K562 (cell line): ENCODE measurements around the gene TAS2R4. TPM values are rescaled to one million over a fixed set of nuclear protein-coding genes. Genes with fewer than 3 reads are reported as not detected.

Source experiments
- ATAC-seq: fragments of 200-7000 bp; cut with Tn5 transposase; 3 replicates; pipeline ENCODE4 v1.9.1; 2020; ENCODE audit warnings: moderate library complexity
- BruUV-seq: library from RNA; stranded (reverse); fragments of 400-500 nt; replicated peaks from 2 replicates; lab custom pipeline; 2021; lab: Mats Ljungman, UMichigan
- CTCF ChIA-PET: fragments of 300-600 bp; formaldehyde crosslinking; extraction: SDS; loops from one replicate; lab custom pipeline; 2021; ENCODE audit warnings: low intra/inter-chr PET ratio; lab: Yijun Ruan, JAX
- POLR2A ChIA-PET: fragments of 300-600, 350-650 bp; sonication (Branson Sonifier 250); formaldehyde crosslinking; extraction: SDS; loops from one replicate; lab custom pipeline; 2021; ENCODE audit warnings: antibody characterized with exemption, inconsistent platforms; lab: Yijun Ruan, JAX
- DNase-seq, 4 experiments: peaks; one replicate each; pipeline versions ENCODE4 v3.0.0 to v3.0.0-alpha.2; 2011 to 2018; ENCODE audit warnings: low spot score in 3 of 4, mixed read lengths in 3 of 4; ENCODE audit errors: extremely low read depth in 1 of 4
- FAIRE-seq: peaks from 2 replicates; lab custom pipeline; 2011; peaks lifted over from hg19 to GRCh38; lab: Jason Lieb, UNC
- H2AFZ ChIP-seq: 2 replicates; pipeline ENCODE4 v1.6.0; 2011; ENCODE audit warnings: low read depth, low read length, control low read depth, inconsistent platforms
- H3K27ac ChIP-seq: fragments of 200-600 bp; 3 replicates; pipeline ENCODE4 v1.8.0; 2011; ENCODE audit warnings: low read depth, mild to moderate bottlenecking, control low read depth, inconsistent platforms, low read length, moderate library complexity, mixed read lengths; ENCODE audit errors: extremely low read depth
- H3K27me3 ChIP-seq, 2 experiments: fragments of 300-600 bp in 1 of 2; 2 replicates in 1 of 2; 3 replicates in 1 of 2; pipeline versions ENCODE4 v1.6.0 to v1.8.0; 2011; ENCODE audit warnings: inconsistent platforms in 2 of 2, low read length in 2 of 2, mild to moderate bottlenecking in 1 of 2, mixed read lengths in 1 of 2, moderate library complexity in 1 of 2; ENCODE audit not compliant: control insufficient read depth in 2 of 2, insufficient read depth in 2 of 2
- H3K36me3 ChIP-seq: fragments of 300-600 bp; 3 replicates; pipeline ENCODE4 v1.8.0; 2011; ENCODE audit warnings: mild to moderate bottlenecking, low read length, inconsistent platforms; ENCODE audit not compliant: control insufficient read depth, insufficient read depth
- H3K4me1 ChIP-seq, 2 experiments: fragments of 200-600 bp in 1 of 2; replicated peaks in 1 of 2; 2 replicates in 1 of 2; 3 replicates in 1 of 2; pipeline versions ENCODE4 v1.5.1 to v1.8.0; 2011; ENCODE audit warnings: inconsistent platforms in 2 of 2, low read length in 2 of 2, mild to moderate bottlenecking in 1 of 2, mixed read lengths in 1 of 2, moderate library complexity in 1 of 2; ENCODE audit not compliant: control insufficient read depth in 2 of 2, insufficient read depth in 2 of 2
- H3K4me2 ChIP-seq: 2 replicates; pipeline ENCODE4 v1.6.1; 2011; ENCODE audit warnings: low read length, control low read depth, inconsistent platforms, mixed read lengths; ENCODE audit not compliant: insufficient read depth
- H3K4me3 ChIP-seq: fragments of 200-600 bp; sonication (generic), shearing (Covaris generic); 2 replicates; pipeline ENCODE4 v1.5.1; 2016; ENCODE audit warnings: control low read depth, inconsistent platforms
- H3K79me2 ChIP-seq: fragments of 200-600 bp; 3 replicates; pipeline ENCODE4 v1.8.0; 2011; ENCODE audit warnings: low read length, inconsistent platforms; ENCODE audit not compliant: control insufficient read depth, insufficient read depth
- H3K9ac ChIP-seq, 2 experiments: 2 replicates each; pipeline versions ENCODE4 v1.6.0 to v1.6.1; 2011; ENCODE audit warnings: low read depth in 2 of 2, low read length in 2 of 2, control low read depth in 1 of 2, inconsistent platforms in 1 of 2, mild to moderate bottlenecking in 1 of 2, mixed read lengths in 1 of 2; ENCODE audit not compliant: insufficient read depth in 1 of 2
- H3K9me1 ChIP-seq: one replicate; pipeline ENCODE4 v1.6.0; 2011; ENCODE audit warnings: inconsistent platforms, mild to moderate bottlenecking, low read length, moderate library complexity; ENCODE audit not compliant: control insufficient read depth, insufficient read depth
- H3K9me3 ChIP-seq: replicated peaks from 2 replicates; pipeline ENCODE4 v1.5.1; 2011; ENCODE audit warnings: low read depth, low read length, inconsistent platforms; ENCODE audit not compliant: control insufficient read depth, insufficient read depth
- H4K20me1 ChIP-seq: replicated peaks from 2 replicates; pipeline ENCODE4 v1.6.1; 2011; ENCODE audit warnings: low read length, inconsistent platforms, mixed read lengths; ENCODE audit not compliant: control insufficient read depth, insufficient read depth
- KDM4B ChIP-seq, 2 experiments: fragments of 450-650 bp in 1 of 2; sonication (generic) in 1 of 2; IDR thresholded peaks; 2 replicates each; pipeline ENCODE4 v1.6.1; 2016 to 2017; ENCODE audit warnings: borderline replicate concordance in 2 of 2, antibody characterized with exemption in 1 of 2, low read depth in 1 of 2, mild to moderate bottlenecking in 1 of 2
- NCOR1 ChIP-seq: fragments of 450-650 bp; IDR thresholded peaks from 2 replicates; pipeline ENCODE4 v1.6.1; 2016; ENCODE audit warnings: mild to moderate bottlenecking, moderate library complexity
- SRSF3 ChIP-seq: fragments of 200-400 bp; formaldehyde crosslinking; IDR thresholded peaks from 2 replicates; pipeline ENCODE4 v1.6.1; 2016; ENCODE audit warnings: mild to moderate bottlenecking, low read length, moderate library complexity; ENCODE audit not compliant: insufficient read depth
- ZNF121 ChIP-seq: sonication (generic); formaldehyde crosslinking; conservative IDR thresholded peaks from 2 replicates; pipeline ENCODE4 v1.8.0; 2022; ENCODE audit warnings: missing genetic modification reagents
- ZNF212 ChIP-seq: fragments of 450-650 bp; formaldehyde crosslinking; IDR thresholded peaks from 2 replicates; pipeline ENCODE4 v1.4.0; 2020; ENCODE audit warnings: mild to moderate bottlenecking
- WGBS: fragments of 100-300 bp; shearing (Covaris generic); methylation state at CpG from one replicate; pipeline ENCODE4 v1.1.6; 2016; ENCODE audit warnings: low coverage, mixed read lengths; ENCODE audit not compliant: insufficient coverage; ENCODE audit errors: missing lambda C conversion rate; 5-methylcytosine and 5-hydroxymethylcytosine counted together
- in situ Hi-C: fragments of 300-500 bp; cut with MboI; formaldehyde crosslinking; loops from 4 replicates; pipeline ENCODE4 v1.15.0; 2018; ENCODE audit warnings: inconsistent platforms, mixed read lengths
- intact Hi-C: fragments of 100-400 bp; cut with micrococcal nuclease; formaldehyde crosslinking; loops from 2 replicates; pipeline ENCODE4 v1.14.2; 2022
- polyA plus RNA-seq, 8 experiments: library from polyadenylated mRNA; depleted of rRNA in 4 of 8; stranded (reverse) in 5 of 8; unstranded in 3 of 8; fragments of >200 nt; fragmentation: Nextera tagmentation in 2 of 8; fragmentation: Illumina TruSeq in 1 of 8; extraction: Ambion mirVana in 2 of 8; extraction: Trizol in 1 of 8; gene quantifications; 2 replicates each; pipeline versions ENCODE4 v1.2.1 to v1.2.3, GENCODE V29; 2011 to 2014; ENCODE audit warnings: inconsistent platforms in 1 of 8, missing spikeins in 1 of 8
- total RNA-seq, 7 experiments: library from RNA; depleted of rRNA in 6 of 7; stranded (reverse); fragments of >200 nt in 6 of 7; fragmentation: Illumina TruSeq in 2 of 7; extraction: Trizol in 2 of 7; gene quantifications; 2 replicates each; pipeline versions ENCODE4 v1.2.1 to v1.2.3, GENCODE V29; 2011 to 2021; ENCODE audit warnings: low replicate concordance in 1 of 7
- TF ChIP-seq, protein P1 (sequence below): sonication (generic); IDR thresholded peaks from 2 replicates; pipeline ENCODE4 v1.6.1; 2016
- TF ChIP-seq, protein P2 (sequence below), 3 experiments: fragments of 200-800 bp in 1 of 3; fragments of 250-450 bp in 1 of 3; fragments of 450-650 bp in 1 of 3; sonication (Bioruptor Pico) in 1 of 3; sonication (Bioruptor generic) in 1 of 3; formaldehyde crosslinking in 1 of 3; IDR thresholded peaks; 2 replicates each; pipeline versions ENCODE4 v1.6.1 to v1.8.0; 2016 to 2022; ENCODE audit warnings: mild to moderate bottlenecking in 2 of 3, missing genetic modification characterization in 2 of 3, missing compliant biosample characterization in 1 of 3, moderate library complexity in 1 of 3

The TAS2R4 gene
- total and polyA plus RNA-seq, 9 of the 15 experiments (the other 6 are each of a cell fraction or from before 2014, with no cell fraction given) = 0.04 to 2.1 (median 0.68) TPM

DNA sequence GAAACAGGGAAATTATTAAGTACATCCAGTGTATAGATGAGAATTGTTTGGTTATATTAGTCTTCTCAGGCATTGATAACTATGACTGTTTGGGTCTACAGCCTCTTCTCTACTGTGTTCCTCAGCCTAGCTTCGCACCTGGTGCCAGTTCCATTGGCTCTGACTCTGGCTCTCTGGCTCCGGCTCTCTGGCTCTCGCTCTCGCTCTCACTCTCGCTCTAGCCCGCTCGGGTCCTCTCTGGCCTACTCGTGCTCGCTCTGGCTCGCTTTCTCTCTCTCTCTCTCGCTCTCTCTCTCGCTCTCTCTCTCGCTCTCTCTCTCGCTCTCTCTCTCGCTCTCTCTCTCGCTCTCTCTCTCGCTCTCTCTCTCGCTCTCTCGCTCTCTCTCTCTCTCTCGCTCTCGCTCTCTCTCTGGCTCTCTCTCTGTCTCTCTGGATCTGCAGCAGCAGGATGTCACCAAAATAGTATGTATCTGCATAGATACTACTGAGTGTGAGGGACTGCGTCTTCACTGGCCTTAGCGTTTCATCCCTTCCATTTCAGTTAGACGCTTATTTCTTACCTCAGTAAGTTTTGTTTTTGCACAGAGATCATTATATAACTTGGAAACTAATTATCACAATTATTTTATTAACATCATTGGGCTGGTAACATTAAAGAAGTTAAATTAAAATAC is 44.9 kb upstream of the TAS2R4 start:
- Histone ChIP-seq H3K4me1 (no peaks in the 10 kb centered on the region), H3K79me2 (no peaks in the 10 kb centered on the region), H3K27me3 (peaks cover 12 to 15% of the 10 kb centered on the region in 2 experiments; a peak in 3 of 5 replicates)
- FAIRE-seq = no peak
- peak; percentile 57 for ATAC-seq
- CTCF ChIA-PET = no interaction called here
- TF ChIP-seq ZNF121 (CRISPR knock-in tag) (no peak), ZNF212 (CRISPR knock-in tag) (no peak)
- TF ChIP-seq, all 486 proteins: peak for 0
- no peak overlapping the region for H3K9ac ChIP-seq
- no peak overlapping the region for H2AFZ ChIP-seq
- 10% methylated on average over 15 of the region's 24 CpGs for WGBS
- H3K4me3 ChIP-seq = no peak overlapping the region
- no peak overlapping the region for H3K27ac ChIP-seq
- intact Hi-C loops (no loop called here), in situ Hi-C loops (no loop called here)
- POLR2A ChIA-PET = interaction anchor here (1.5 kb wide), 1 partner anchor 10 kb away, joined by 5 read pairs; no protein-coding TSS in a partner anchor
- H3K9me3 ChIP-seq = no peaks in the 10 kb centered on the region
- H3K36me3 ChIP-seq = no peaks in the 10 kb centered on the region
- BruUV-seq = no TSS peak
- H3K9me1 ChIP-seq = no peaks in the 10 kb centered on the region
- no peak overlapping the region for H3K4me2 ChIP-seq
- no peak for DNase-seq
- H4K20me1 ChIP-seq = no peaks in the 10 kb centered on the region

DNA sequence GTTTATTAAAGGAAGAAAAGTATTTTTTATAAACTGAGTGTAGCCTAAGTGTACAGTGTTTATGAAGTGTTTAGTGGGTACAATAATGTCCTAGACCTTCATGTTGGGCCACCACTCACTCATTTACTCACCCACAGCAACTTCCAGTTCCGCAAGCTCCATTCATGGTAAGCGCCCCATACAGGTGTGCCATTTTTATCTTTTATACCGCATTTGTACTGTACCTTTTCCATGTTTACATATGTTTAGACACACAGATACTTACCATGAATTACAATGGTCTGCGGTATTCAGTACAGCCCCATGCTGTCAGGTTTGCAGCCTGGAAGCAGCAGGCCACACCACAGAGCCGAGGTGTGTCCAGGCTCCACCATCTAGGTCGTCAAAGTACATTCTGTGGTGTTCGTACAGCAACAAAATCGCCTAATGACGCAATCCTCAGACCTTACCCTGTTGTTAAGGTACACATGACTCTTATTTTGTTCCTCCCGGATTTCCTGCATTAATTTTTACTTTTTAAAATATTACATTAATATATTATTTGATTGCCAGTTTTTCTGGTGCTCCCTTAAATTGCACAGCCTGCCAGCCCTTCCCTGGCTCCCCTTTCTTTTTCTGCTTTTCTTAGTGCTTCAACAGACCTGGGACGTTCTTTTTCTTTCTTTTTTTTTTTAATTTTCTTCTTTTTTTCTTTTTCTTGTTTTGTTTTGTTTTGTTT is 39.2 kb upstream of the TAS2R4 start:
- in situ Hi-C loops = no loop called here
- peak; percentile 46 for FAIRE-seq
- Histone ChIP-seq H3K27me3 (no peaks in the 10 kb centered on the region), H3K9me1 (no peaks in the 10 kb centered on the region), H3K4me1 (peaks cover 5 to 12% of the 10 kb centered on the region in 2 experiments; a peak in 4 of 5 replicates), H3K79me2 (peaks cover 40% of the 10 kb centered on the region), H3K9ac (peak overlapping the region; percentile 84 to 92), H2AFZ (peak overlapping the region; percentile 92), H3K9me3 (no peaks in the 10 kb centered on the region), H3K27ac (peak overlapping the region; percentile 89), H3K4me3 (peak overlapping the region; percentile 65), H3K36me3 (peaks cover 31% of the 10 kb centered on the region), H3K4me2 (peak overlapping the region; percentile 98), H4K20me1 (no peaks in the 10 kb centered on the region)
- TSS peak; percentile 89 for BruUV-seq
- intact Hi-C loops = loop anchor here (5.0 kb wide), 1 partner anchor 185 kb away; the partner anchor contains the start of gene AGK
- ChIA-PET CTCF (interaction anchor here (0.6 kb wide), 1 partner anchor 83 kb away, joined by 3 read pairs; no protein-coding TSS in a partner anchor), POLR2A (interaction anchor here (0.7 to 3.0 kb wide), 9 partner anchors 10 to 186 kb away, joined by 3 to 30 read pairs (median 3); partner anchors contain the start of genes AGK and DENND11)
- WGBS = 20% methylated on average over 10 of the region's 11 CpGs
- peak; percentile 46 to 70 (median 56) for DNase-seq
- peak; percentile 72 for ATAC-seq
- TF ChIP-seq, protein P1, sequence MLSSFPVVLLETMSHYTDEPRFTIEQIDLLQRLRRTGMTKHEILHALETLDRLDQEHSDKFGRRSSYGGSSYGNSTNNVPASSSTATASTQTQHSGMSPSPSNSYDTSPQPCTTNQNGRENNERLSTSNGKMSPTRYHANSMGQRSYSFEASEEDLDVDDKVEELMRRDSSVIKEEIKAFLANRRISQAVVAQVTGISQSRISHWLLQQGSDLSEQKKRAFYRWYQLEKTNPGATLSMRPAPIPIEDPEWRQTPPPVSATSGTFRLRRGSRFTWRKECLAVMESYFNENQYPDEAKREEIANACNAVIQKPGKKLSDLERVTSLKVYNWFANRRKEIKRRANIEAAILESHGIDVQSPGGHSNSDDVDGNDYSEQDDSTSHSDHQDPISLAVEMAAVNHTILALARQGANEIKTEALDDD = no peak
- TF ChIP-seq SRSF3 = no peak
- TF ChIP-seq KDM4B (IDR thresholded peaks at IDR 0.05; ENCODE audit: borderline replicate concordance in 2 of 2, low read depth in 1 of 2) = no peak
- TF ChIP-seq, protein P2, sequence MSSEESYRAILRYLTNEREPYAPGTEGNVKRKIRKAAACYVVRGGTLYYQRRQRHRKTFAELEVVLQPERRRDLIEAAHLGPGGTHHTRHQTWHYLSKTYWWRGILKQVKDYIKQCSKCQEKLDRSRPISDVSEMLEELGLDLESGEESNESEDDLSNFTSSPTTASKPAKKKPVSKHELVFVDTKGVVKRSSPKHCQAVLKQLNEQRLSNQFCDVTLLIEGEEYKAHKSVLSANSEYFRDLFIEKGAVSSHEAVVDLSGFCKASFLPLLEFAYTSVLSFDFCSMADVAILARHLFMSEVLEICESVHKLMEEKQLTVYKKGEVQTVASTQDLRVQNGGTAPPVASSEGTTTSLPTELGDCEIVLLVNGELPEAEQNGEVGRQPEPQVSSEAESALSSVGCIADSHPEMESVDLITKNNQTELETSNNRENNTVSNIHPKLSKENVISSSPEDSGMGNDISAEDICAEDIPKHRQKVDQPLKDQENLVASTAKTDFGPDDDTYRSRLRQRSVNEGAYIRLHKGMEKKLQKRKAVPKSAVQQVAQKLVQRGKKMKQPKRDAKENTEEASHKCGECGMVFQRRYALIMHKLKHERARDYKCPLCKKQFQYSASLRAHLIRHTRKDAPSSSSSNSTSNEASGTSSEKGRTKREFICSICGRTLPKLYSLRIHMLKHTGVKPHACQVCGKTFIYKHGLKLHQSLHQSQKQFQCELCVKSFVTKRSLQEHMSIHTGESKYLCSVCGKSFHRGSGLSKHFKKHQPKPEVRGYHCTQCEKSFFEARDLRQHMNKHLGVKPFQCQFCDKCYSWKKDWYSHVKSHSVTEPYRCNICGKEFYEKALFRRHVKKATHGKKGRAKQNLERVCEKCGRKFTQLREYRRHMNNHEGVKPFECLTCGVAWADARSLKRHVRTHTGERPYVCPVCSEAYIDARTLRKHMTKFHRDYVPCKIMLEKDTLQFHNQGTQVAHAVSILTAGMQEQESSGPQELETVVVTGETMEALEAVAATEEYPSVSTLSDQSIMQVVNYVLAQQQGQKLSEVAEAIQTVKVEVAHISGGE (CRISPR knock-in tag; IDR thresholded peaks at IDR 0.05) = no peak
- TF ChIP-seq NCOR1 = no peak
